Stimulated activated CD4-positive, alpha-beta T cell treated with anti-CD3 and anti-CD28 coated beads, TNF-alpha, amount 100 ng/mL, for 4 hours (primary cell): ENCODE measurements around the gene AMN.

ENCODE experiments used
- DNase-seq, 3 experiments: peaks; one replicate each; pipeline ENCODE4 v3.0.0-alpha.2; 2020; ENCODE audit warnings: low read depth in 3 of 3

AMN gene

DNA sequence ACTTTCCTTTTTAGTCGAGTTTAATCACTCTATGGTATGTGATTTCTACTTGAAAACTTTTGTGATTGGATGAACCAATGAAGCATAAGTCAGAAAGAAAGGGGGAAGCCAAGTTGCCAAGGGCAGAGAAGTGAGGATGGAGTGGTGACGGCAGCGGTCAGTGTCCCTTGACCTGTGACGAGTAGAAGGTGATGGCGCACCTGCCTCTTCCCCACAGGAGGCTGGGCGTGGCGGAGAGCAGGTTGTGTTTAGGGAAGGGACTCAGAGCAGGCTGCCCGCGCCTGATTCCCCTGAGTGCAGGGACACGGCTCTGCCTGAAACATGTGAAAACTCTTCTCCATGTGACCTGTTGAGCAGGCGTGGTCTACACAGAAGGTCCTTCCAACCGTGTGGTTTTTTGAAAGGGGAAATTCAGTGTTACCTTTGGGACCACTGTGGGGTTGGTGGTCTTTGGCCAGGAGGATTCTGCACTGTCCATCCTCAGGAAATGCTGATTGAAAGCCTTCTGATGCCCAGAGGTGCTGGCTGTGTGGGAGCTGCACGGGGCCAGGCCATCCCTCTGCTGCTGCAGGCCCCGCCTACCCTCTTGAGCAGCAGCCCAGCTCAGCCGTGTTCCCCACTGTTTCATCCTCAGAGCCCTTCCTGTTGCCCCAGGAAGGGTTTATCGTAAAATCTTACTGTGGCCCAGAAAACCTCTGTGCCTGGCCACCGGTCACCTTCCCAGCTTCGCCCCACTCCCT, 23.5 kb upstream of the AMN start:
- no peak for DNase-seq

DNA sequence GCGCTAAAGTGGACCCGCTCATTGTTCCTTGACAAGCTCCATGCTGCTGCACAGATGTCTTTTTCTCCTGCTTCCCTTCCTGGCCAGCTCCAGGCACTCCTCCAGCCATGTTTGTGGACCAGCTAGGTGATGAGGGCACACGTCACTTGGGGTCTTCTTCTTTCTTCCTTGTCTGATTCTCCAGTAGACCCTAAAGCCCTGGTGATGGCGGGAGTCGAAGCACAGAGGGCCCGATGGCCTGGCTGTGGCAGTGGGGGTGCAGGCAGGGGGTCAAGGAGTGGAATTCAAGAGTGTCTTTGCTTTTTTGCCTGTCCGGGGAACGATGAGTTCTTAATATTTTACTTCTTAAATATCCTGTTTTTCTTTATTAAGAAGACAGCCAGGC, 23.0 kb upstream of the AMN start:
- DNase-seq = no peak

DNA sequence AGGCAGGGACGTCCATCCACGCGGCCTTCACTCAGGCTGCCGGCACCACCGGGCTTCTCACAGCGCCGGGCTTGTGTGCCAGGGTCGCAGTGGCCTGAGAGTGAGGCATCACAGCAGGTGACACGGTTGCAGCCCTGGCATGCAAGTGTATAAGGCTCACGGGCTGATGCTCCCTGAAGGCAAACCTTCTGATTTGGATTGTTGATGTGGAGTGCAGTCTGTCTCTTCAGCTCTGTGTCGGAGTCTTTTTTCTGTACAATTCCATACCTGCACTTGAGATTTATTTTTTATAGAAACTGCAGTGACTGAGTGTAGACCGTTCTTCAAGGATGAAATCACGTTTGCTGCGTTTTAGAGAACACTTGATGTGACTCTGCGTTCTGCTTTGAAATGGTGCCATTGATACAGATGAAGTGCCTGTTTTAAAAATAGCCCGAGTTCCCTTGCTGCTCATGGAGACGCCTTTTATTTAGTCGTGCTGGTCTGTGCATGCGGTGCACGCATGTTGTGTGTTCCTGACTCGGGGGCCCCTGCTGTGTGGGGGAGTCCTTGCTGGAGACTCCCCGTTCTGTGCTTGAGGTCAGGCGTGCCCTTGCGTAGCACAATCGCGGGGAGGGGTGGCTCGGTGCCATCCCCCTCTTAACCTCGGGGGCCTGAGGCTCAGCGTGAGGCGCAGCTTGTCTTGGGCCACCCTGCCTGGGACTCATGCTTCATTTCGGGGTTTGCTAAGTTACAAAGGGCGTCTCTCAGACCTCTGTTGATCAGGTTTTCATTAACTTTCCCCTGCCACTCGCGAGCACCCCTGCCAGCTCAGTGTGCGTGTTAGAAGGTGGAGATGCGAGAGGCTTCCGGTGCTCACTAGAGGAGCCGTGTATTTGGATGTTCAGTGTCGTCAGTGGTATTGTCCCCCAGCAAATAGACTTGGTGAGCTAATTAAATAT, 21.6 kb upstream of the AMN start:
- DNase-seq = no peak

DNA sequence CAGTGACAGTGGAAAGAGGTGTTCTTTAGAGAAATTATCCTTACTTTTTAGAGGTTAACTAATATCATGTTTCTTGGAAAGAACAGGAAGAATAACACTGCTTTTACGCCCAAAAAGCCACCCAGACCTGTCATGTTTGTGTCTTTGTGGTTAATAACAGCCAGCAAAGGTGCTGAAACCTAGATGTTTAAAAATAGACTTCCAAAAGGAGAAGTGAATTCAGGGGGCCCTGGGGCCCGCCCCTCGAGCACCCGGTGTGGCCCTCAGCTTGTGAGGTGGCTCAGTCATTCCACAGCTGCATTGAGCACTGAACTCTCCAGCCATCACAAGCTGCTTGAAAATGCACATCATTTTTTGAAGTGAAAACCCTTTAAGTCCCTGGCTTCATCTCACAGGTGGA, 20.8 kb upstream of the AMN start:
- DNase-seq = no peak

DNA sequence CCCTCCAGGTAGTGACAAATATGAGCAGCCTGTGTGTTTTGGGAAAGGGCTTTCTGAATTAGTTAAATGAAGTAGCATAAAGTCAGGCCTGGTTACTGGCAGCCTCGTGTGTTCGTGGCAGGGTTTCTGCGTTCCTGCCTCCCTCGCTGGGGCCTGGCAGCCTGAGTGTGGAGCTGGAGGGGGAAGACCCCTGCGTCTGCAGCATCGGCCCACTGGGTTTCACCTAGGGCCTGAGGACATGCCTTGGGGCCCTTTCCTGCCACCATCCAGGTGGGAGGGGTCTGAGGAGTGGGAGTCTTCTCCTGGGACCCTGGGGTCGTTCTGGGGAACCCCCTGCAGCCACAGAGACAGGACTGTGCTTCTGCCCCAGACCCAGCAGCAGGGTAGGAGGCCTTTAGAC, 20.4 kb upstream of the AMN start:
- DNase-seq = no peak

DNA sequence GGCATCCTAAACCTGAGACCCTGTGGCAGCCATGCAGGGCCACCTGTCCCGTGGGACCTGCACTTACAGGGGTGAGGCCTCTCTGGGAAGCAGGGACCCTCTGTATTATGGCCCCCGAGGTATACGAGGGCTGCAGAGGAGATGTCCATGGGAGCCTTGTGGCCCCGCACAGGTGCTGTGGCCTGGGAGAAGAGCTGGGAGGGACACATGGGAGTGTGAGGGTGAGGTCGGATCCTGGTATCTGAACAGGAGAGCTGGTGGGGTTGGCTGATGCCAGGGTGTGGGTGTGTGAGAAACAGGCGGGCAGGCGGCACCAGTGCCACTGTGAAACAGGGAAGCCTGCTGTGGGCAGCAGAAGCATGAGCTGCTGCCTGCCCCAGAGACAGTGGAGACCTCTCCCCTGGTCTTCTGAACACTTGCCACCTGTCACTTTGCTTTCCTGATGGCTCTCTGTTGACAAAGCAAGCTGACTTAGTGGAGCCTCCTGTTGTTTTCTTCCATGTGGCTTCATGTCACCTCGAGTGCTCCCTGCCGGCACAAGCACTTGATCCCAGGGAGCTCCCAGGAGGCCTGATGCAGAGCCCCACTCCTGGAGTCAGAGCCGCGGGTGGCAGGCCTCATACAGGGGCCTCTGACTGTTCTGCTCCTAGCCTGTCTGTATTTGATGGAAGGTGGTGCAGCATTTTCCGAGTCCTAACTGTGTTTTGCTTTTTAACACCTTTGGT, 19.8 kb upstream of the AMN start:
- DNase-seq = no peak

DNA sequence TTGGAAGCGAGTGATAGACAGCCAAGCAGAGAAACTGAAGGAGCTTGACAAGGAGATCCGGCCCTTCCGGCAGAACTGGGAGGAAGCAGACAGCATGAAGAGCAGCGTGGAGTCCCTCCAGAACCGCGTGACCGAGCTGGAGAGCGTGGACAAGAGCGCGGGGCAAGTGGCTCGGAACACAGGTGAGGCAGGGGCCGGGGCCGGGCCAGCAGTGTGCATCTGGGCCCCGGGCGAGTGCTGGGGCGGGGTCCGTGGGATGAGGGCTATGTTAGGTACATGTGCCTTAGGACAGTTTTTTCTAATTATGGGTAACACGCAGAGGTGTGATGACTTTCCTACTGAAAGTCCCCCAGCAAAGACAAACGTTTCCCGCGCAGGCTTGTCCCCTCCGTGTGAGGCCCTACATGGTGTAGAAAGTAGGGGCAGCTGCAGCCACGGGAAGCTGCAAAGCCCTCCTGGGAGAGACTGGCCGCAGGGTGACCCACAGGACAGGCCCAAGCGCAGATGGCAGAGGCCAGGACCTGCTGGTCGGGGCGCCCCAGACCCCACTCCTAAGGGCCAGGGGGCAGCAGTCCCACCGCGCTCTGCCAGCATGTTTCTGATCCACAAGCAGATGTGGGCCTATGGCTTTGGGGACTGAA, 19.1 kb upstream of the AMN start:
- DNase-seq = no peak

DNA sequence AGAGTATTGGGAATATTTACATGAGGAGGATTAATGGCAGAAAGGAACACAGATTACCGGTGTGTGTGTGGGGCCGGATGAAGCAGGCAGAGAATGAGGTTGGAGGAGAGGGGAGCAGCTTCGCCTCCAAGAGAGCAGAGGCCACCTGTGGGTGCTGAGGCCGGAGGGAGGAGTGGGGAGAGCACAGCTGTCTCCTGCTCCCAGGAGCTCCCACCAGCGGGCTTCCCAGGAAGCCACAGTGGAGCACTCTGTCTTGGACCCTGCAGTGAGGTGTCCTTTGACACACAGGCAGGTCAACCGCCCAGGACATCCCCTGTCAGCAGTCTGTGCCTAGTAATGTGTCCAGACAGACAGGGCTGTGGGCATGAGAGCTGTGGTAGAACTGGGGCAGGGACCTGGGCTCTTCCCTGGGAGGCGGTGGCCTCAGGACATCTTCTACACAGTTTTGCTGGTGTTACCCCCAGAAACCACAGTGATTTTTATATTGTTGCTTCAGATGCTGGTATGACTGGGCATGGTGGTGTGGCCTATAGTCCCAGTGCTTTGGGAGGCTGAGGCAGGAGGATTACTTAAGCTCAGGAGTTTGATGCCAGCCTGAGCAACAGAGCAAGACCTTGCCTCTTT, 18.5 kb upstream of the AMN start:
- DNase-seq = no peak

DNA sequence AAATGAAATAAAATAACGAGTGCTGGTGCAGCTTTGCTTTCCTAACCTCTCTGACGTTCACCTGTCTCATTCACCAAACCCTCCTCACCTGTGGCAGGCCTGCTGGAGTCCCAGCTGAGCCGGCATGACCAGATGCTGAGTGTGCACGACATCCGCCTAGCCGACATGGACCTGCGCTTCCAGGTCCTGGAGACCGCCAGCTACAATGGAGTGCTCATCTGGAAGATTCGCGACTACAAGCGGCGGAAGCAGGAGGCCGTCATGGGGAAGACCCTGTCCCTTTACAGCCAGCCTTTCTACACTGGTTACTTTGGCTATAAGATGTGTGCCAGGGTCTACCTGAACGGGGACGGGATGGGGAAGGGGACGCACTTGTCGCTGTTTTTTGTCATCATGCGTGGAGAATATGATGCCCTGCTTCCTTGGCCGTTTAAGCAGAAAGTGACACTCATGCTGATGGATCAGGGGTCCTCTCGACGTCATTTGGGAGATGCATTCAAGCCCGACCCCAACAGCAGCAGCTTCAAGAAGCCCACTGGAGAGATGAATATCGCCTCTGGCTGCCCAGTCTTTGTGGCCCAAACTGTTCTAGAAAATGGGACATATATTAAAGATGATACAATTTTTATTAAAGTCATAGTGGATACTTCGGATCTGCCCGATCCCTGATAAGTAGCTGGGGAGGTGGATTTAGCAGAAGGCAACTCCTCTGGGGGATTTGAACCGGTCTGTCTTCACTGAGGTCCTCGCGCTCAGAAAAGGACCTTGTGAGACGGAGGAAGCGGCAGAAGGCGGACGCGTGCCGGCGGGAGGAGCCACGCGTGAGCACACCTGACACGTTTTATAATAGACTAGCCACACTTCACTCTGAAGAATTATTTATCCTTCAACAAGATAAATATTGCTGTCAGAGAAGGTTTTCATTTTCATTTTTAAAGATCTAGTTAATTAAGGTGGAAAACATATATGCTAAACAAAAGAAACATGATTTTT, 17.1 kb upstream of the AMN start:
- DNase-seq = no peak

DNA sequence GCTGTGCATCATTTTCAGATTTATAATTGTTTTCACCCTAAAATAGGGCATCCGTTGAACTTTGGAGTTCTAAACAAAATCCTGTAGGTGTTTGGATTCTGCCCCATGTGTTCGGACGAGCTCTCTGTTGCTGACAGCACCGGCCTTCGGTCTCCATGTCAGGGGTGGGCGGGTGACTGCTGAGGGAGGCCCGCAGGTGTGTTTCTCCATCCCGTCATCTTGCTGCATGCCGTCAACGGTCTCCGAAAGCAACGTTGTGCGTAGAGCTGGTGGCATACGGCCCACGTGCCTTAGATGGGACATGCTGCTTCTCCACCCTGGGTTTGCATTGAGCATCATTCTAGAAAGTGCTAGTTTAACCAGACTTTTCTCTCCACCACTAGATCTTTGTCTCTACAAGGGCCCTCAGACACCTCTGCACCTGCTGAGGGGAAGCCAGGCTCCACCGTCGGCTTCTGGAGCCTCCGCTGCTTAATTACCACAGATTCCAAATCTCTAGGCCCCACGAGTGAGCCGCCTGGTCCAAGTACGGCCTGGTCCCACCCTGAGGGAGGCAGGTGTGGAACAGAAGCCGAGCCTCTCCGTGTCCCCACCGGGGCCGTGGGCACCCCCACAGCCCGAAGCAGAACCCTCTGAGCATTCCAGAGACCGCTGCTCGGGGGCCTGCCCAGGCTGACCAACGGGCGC, 15.7 kb upstream of the AMN start:
- DNase-seq = no peak

DNA sequence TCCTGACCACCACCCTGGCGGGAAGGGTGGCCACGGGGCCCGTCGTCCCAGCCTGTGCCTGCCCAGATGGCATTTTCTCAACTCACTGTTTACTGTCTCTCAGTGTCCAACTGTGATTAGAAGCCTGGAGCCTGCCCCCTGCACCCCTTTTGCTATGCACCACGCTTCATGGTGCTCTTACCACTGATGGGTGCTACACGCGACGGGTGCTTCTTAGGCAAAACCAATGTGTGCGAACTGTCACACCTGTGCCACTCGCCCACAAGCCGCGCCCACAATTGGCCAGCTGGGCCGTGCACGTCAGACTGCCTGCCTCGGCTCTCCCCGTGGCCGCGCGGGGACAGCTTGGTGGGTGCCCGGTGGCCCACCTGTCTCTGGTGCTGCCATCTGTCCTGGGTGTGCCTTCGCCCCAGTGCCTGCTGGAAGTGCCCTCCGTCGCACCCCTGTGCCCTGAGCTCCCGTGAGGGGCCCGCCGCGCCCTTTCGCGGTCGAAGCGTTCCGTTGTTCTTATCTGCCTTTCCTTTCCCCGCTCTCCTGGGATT, 15.1 kb upstream of the AMN start:
- DNase-seq = no peak

DNA sequence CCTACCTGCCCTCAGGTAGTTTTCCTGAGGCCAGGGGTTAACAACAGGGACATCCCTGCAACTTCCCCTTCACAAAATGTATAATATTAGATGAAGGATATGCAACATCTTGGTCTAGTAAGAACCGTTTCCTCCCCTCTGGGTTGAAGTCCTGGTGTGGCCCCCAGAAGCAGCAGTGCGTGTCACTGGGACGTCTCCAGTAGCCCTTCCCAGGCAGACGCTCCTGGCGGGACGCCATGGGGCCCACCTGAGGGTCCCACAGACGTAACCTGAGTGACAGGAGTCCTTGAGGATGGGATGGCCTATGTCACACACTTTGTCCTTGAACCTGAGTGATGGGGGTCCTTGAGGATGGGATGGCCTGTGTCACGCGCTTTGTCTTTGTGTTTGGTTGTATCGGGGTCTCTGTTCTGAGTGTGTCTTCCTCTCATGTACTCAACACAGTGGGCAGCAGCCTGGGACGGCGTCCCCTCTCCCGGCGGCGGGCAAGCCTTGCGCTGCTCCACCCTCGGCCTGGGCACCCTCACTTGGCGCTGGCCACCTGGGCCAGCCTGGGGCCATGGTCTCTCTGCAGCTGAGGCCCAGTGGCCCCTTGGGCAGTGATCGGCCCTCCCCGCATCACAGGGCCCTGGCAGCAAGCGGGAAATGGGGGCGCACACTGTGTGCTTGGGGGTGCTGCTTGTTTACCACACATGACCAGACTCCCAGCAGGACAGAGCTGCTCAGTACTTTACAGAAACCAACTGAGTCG, 14.3 kb upstream of the AMN start:
- DNase-seq = no peak

DNA sequence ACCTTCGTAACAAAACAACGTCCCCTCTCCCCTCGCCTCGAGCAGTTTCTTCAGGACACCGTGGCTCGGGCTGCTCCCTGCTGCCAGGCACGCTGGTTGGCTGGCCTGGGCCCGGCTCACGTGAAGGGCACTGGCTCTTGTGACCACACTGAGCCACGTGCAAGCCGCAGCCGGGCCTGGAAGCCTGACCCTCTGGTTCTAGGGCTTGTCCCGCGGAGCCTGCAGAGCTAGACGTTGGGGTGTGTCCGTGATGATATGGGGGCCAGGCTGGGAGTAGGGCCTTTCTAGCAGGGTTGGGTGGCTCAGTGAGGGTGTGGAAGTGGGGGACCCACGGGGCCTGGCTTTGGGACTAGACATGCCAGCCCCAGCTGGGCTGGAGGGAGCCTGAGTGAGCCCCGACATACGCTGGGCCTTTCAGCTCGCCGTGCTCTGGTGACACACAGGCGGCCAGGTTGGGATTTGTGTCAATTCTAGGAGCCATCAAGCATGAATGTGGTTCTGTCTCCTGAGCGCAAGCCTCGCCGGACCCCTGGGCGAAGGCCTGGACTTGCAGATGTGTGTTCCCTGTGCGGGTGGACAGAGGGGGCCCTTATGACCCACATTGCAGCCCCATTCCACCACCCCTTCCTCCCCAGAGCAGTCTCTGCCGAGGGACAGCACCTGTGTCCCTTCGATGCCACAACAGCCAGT, 13.6 kb upstream of the AMN start:
- no peak for DNase-seq

DNA sequence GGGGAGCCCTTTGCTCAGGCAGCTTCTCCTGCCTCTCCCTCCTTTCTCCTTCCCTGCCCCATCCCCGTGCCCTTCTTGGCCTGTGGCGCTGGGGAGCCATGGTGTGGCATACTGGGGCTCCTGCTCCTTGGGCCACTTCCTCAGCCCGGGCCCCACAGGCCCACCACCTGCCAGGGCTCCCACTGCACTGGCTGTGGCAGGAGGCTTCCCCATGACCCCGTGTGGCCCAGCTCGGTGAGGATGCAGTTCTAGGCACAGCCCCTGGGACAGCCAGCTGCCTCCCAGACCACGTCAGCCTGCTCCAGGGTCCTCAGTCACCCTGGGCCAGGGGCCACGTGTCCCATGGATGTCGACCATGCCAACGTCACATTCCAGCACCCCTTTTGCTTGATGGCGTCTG, 13.0 kb upstream of the AMN start:
- DNase-seq = no peak

DNA sequence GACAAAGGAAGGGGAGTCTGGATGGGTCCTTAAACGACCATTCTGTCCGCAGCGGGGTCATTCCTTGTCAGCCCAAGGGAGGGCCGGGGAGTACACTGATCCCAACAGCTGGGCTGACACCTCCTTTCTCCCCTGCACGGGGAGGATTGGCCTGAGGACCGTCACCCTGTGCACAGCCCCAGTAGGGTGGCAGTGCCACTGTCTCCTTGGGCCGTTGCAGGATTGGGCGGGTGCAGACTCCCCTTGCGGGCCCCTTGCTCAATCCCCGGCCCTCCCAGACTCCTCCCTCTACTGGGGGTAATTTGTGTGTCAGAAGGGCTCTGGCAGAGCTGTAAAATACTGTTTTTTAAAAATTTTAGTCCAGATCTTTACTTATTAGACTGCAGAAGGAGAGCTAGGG, 12.6 kb upstream of the AMN start:
- DNase-seq = no peak

DNA sequence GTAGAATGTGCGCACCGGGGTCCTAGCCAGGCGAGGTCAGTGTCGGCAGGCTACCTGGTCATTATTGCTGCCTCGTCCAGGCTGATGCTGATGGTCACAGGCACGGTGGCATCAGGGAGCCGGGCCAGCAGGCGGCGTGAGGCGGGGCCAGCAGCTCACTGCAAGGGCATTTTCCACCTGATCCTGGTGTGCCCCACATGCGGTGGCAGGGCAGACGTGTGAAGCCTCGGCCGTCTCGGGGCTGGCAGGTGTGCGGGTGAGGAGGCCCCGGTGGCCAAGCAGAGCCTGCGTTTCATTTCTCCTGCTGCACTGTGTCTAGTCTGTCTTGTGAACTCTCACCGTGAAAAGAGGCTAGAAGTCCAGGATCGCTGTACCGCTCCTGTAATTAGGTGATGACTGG, 12.0 kb upstream of the AMN start:
- DNase-seq = no peak

DNA sequence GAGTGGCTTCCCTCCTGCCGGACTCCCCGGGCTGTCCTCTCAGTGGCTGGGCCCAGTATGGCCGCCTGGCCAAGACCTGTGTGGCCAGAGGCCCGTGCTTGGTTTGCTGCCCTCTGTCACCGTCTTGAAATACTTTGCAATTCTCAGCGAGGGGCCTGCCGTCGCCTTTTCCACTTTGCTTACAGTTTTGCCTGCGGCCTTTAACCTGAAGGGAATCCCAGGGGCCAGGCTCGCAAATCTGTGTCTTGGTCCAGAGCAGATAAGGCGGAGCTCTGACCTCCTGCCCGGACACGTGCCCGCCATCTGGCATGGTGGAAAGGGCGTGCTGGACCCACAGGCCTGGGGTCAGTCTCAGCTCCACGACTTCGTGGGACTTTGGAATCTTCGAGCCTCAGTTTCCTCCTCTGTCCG, 10.9 kb upstream of the AMN start:
- DNase-seq = no peak
